HG03108 (cell line): ENCODE results near the gene PSMB3.
A peak's percentile ranks its signal among the peaks of the same experiment; 100 is the strongest.

Experiments used
- ATAC-seq: cut with Tn5 transposase; IDR thresholded peaks from one replicate; pipeline ENCODE4 v1.9.1; 2021; ENCODE audit warnings: moderate library complexity; ENCODE audit not compliant: unreplicated experiment

Gene PSMB3

GRCh38 chr17:38794221-38794620 is 41.7 kb downstream of the PSMB3 start:
- no peak for ATAC-seq

DNA sequence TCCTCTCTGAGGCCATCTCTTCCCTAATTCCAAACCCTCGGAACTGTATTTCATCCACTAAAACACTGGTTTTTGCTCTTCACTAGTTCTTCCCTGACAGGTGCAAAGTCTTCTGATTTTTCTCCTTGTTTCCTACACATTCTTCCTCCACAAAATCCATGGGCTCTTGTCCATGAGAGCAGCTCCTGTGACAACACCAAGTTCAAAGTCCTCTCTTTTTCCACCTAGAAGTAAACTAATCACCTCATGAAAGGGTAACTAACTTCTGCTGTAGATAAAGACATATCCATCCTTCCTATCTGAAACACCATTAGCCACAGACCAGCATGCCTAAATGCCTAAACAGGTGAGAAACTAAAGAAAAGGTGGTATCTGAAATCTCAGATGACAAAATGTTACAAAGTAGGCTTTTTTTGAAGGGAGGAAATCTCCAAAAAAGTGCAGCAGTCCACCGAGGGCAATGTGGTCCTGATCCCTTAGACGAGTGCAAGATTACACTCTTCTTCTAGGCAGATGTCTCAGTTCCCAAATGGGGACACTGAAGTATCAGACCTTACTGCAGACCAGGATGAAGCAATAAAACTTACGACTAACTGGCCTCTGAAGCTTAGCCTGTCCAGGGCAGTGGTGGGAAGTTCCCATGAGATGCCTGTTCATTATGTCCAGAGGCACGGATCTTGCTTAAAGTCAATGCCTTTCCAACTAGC is 44.1 kb downstream of the PSMB3 start:
- ATAC-seq = no peak

GRCh38 chr17:38797158-38797490 is 44.6 kb downstream of the PSMB3 start:
- ATAC-seq = no peak

DNA sequence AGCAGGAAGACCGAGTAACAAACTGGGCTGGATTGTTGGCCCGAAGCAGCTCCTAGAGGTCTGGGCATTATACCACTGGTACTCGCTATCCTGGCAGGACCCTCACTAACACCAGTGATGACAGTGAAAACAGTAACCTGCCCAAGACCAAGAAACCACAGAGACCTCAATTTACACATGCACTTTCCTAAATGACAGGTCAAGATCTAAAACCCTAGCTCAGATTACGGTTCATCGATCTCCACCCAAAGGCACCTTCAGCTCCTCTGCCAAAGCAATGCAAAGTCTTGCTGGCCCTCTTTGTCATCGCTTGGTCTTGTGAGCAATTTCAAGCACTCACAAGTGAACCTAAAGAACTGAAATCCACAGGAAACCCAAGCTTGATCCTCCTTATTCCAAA is 45.3 kb downstream of the PSMB3 start:
- no peak for ATAC-seq

GRCh38 chr17:38798614-38799500 is 46.3 kb downstream of the PSMB3 start:
- peak; percentile 13 for ATAC-seq

- ATAC-seq = peak; percentile 72
These were observed 47.1 kb downstream of the PSMB3 start, which contains the start of gene PIP4K2B for GRCh38 chr17:38799501-38800236. TSS of gene PIP4K2B (minus strand) at chr17:38799556. CDS start at chr17:38799424, 132 bp downstream.

DNA sequence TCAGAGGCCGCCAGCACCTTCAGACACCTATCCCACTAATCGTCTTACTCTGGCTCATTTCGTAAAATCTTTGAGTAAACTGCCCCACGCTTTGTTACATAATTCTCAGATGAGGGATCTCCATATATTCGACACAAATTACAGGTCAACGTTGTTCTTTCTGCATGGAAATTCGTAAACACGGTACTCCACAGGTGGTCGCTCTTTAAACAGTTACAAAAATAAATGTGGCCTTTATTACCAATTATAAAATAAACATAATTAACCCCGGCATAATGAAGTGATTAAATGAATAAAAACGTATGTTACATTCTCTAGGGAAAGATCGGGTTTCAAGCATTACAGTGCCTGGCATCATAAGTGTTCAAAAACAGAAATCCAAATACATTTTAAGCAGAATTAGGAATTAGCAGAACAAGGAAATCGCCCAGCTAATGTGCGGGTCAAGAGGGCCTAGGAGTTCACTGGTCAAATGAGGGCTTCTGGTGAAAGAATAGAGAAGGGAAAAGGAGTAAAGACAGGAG is 47.8 kb downstream of the PSMB3 start:
- no peak for ATAC-seq

DNA sequence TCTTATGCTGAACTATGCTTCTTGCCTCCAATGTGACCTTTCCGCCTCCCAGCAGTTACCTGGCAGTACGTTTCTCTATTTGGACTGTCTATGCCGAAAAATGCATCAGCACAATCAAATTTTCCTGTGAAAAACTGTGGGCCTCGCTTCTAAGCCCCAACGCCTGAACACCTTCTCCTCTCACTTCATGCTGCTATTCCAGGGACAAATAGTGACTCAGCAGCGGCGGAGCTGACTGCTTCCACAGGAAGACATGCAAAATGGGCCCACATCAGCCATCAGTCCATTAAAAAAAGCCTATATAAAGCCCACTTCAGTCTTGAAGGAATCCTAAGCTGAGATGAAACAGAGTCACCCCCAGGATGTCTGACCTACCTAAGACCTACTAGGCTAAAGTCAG is 57.3 kb downstream of the PSMB3 start:
- ATAC-seq = no peak
